ENCODE data around the gene AK2.

The AK2 gene

GRCh38 chr1:33045246-33045645, 8.6 kb upstream of the AK2 start:
- Histone ChIP-seq H3K27me3 (ENCODE audit: insufficient read depth, low read depth) (no peaks in the 10 kb centered on the region), H2AFZ (ENCODE audit: low read depth) (no peak overlapping the region)

GRCh38 chr1:33043267-33044092, 6.8 kb upstream of the AK2 start:
- no peak for TF ChIP-seq CTCF (conservative IDR thresholded peaks at IDR 0.05; ENCODE audit: low read depth, low read length)
- Histone ChIP-seq H3K79me2 (ENCODE audit: insufficient read depth, low read depth) (no peaks in the 10 kb centered on the region), H3K27ac (no peak overlapping the region), H2AFZ (ENCODE audit: low read depth) (no peak overlapping the region), H3K4me3 (IDR thresholded peaks at IDR 0.05; ENCODE audit: insufficient read depth, low read depth, low read length) (no peak overlapping the region), H3K36me3 (ENCODE audit: insufficient read depth) (no peaks in the 10 kb centered on the region), H3K27me3 (ENCODE audit: insufficient read depth, low read depth) (no peaks in the 10 kb centered on the region), H3K4me2 (no peak overlapping the region), H4K20me1 (ENCODE audit: insufficient read depth) (no peaks in the 10 kb centered on the region), H3K4me1 (ENCODE audit: low read depth, poor library complexity, severe bottlenecking) (peaks cover 7% of the 10 kb centered on the region), H3K9ac (no peak overlapping the region)

More at GRCh38 chr1:33045246-33045645, 8.6 kb upstream of the AK2 start:
- TF ChIP-seq CTCF (conservative IDR thresholded peaks at IDR 0.05; ENCODE audit: low read depth, low read length): no peak
- no peaks in the 10 kb centered on the region for H4K20me1 ChIP-seq (ENCODE audit: insufficient read depth)
- no peak overlapping the region for H3K4me3 ChIP-seq (IDR thresholded peaks at IDR 0.05; ENCODE audit: insufficient read depth, low read depth, low read length)
- H3K36me3 ChIP-seq (ENCODE audit: insufficient read depth): no peaks in the 10 kb centered on the region
- H3K9ac ChIP-seq: no peak overlapping the region
- no peak overlapping the region for H3K27ac ChIP-seq
- H3K79me2 ChIP-seq (ENCODE audit: insufficient read depth, low read depth): no peaks in the 10 kb centered on the region
- no peak overlapping the region for H3K4me2 ChIP-seq
- H3K4me1 ChIP-seq (ENCODE audit: low read depth, poor library complexity, severe bottlenecking): peaks cover 9% of the 10 kb centered on the region

- no peaks in the 10 kb centered on the region for H4K20me1 ChIP-seq (ENCODE audit: insufficient read depth)
- H3K4me3 ChIP-seq (IDR thresholded peaks at IDR 0.05; ENCODE audit: insufficient read depth, low read depth, low read length): no peak overlapping the region
- no peak overlapping the region for H3K9ac ChIP-seq
- no peak overlapping the region for H3K27ac ChIP-seq
- no peaks in the 10 kb centered on the region for H3K27me3 ChIP-seq (ENCODE audit: insufficient read depth, low read depth)
- no peaks in the 10 kb centered on the region for H3K36me3 ChIP-seq (ENCODE audit: insufficient read depth)
- H3K4me2 ChIP-seq: no peak overlapping the region
- peaks cover 7% of the 10 kb centered on the region for H3K4me1 ChIP-seq (ENCODE audit: low read depth, poor library complexity, severe bottlenecking)
- no peak overlapping the region for H2AFZ ChIP-seq (ENCODE audit: low read depth)
- TF ChIP-seq CTCF (conservative IDR thresholded peaks at IDR 0.05; ENCODE audit: low read depth, low read length): no peak
- no peaks in the 10 kb centered on the region for H3K79me2 ChIP-seq (ENCODE audit: insufficient read depth, low read depth)
These were observed 6.1 kb upstream of the AK2 start for GRCh38 chr1:33042831-33043230.

GRCh38 chr1:33041026-33041425, 4.3 kb upstream of the AK2 start:
- Histone ChIP-seq H3K4me1 (ENCODE audit: low read depth, poor library complexity, severe bottlenecking) (peaks cover 12% of the 10 kb centered on the region), H3K4me2 (no peak overlapping the region), H3K9ac (no peak overlapping the region), H3K27me3 (ENCODE audit: insufficient read depth, low read depth) (no peaks in the 10 kb centered on the region), H4K20me1 (ENCODE audit: insufficient read depth) (no peaks in the 10 kb centered on the region), H3K36me3 (ENCODE audit: insufficient read depth) (no peaks in the 10 kb centered on the region), H3K79me2 (ENCODE audit: insufficient read depth, low read depth) (peaks cover 8% of the 10 kb centered on the region), H3K27ac (no peak overlapping the region), H2AFZ (ENCODE audit: low read depth) (no peak overlapping the region), H3K4me3 (IDR thresholded peaks at IDR 0.05; ENCODE audit: insufficient read depth, low read depth, low read length) (no peak overlapping the region)
- no peak for TF ChIP-seq CTCF (conservative IDR thresholded peaks at IDR 0.05; ENCODE audit: low read depth, low read length)
